ENCODE results near the gene SPTBN1.
"Not testable (repeated sequence)": the region's sequence is repeated elsewhere in the genome, so short reads cannot be mapped to it uniquely, and the experiment has no call there.

SPTBN1 gene

DNA sequence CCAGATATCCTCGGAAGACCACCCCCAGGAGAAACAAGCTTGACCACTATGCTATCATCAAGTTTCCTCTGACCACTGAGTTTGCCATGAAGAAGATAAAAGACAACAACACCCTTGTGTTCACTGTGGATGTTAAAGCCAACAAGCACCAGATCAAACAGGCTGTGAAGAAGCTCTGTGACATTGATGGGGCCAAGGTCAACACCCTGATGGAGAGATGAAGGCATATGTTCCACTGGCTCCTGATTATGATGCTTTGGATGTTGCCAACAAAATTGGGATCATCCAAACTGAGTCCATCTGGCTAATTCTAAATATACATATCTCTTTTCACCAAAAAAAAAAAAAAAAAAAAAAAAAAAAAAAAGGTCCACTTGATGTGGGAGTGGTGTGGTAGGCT, 73.4 kb downstream of the SPTBN1 start:
- not testable (repeated sequence) for DNase-seq (ENCODE audit: low spot score)

GRCh38 chr2:54529935-54530334, 73.8 kb downstream of the SPTBN1 start:
- no peak for DNase-seq (ENCODE audit: low spot score)

- DNase-seq (ENCODE audit: low spot score): no peak
Observed at GRCh38 chr2:54531558-54531957, 75.4 kb downstream of the SPTBN1 start.

DNA sequence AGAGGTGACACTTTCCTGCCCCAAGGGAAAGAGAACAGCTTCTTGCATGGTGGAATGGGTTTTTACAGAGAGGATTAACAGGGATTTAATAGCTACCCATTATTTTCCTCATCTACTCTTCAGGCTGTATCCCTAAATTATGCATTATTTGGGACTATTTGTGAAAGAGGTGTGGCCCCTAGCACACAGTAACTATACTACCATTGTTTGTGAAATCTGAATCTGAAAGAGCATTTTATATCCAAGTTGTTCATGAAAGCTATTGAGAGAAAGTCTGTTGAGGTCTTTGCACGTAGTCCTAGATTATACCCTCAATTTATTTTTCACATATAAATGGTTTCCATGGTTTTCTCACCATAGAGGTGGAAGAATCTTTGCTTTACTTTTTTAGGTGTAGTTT, 78.1 kb downstream of the SPTBN1 start:
- DNase-seq (ENCODE audit: low spot score): no peak

GRCh38 chr2:54534625-54535024, 78.5 kb downstream of the SPTBN1 start:
- DNase-seq (ENCODE audit: low spot score): no peak

GRCh38 chr2:54535599-54536195, 79.6 kb downstream of the SPTBN1 start:
- no peak for DNase-seq (ENCODE audit: low spot score)

- DNase-seq (ENCODE audit: low spot score): no peak
Observed at GRCh38 chr2:54536720-54537119, 80.6 kb downstream of the SPTBN1 start.

GRCh38 chr2:54538537-54538936, 82.4 kb downstream of the SPTBN1 start:
- DNase-seq (ENCODE audit: low spot score): no peak

DNA sequence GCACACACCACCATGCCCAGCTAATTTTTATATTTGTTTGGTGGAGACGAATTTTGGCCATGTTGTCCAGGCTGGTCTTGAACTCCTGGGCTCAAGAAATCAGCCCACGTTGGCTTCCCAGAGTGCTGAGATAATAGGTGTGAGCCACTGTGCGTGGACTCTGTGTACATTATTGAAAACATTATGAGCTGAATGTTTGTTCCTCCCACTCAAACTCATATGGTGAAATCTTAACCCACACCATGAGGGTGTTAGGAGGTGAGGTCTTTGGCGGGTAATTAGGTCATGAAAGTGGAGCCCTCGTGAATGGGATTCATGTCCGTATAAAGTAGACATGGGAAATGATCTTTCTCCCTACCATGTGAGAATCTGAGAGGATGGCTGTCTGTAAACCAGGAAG, 83.6 kb downstream of the SPTBN1 start:
- no peak for DNase-seq (ENCODE audit: low spot score)

DNA sequence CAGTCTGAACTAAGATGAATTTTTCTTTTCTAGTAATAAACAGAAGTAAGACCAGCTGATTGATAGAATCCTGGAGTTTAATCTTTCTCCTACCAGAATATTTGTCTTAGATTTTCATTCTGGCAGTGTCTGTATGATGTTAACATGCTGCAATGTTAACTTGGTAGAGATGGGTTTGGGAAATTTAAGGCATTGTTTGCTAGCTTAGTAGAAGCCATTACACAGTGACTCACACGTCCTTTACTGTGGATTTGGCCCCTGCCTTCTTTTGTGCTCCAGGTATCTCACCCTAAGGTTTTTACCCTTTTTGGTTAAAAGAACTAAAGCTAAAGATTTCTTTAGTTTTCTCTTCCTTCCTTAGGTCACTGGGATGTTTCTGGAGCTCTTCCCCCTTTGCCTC, 84.1 kb downstream of the SPTBN1 start:
- DNase-seq (ENCODE audit: low spot score): no peak

DNA sequence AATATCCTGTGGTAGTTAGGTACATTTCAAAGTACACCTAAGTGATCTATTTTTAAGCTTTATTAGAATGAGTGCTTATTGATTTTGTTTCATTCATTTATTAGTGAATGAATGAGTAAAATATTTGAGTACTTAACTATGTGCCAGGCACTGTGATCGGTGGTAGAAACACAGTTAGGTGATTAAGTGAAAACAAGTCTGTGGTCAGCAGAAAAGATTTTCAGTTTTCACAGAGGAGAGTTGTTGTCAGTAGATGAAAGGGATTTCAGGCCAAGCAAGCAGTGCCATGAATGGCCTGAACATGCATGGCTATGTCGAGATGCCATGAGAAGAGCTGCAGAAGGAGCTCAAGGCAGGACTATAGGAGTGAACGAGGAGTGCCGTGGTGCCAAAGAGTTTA, 85.9 kb downstream of the SPTBN1 start:
- no peak for DNase-seq (ENCODE audit: low spot score)

DNA sequence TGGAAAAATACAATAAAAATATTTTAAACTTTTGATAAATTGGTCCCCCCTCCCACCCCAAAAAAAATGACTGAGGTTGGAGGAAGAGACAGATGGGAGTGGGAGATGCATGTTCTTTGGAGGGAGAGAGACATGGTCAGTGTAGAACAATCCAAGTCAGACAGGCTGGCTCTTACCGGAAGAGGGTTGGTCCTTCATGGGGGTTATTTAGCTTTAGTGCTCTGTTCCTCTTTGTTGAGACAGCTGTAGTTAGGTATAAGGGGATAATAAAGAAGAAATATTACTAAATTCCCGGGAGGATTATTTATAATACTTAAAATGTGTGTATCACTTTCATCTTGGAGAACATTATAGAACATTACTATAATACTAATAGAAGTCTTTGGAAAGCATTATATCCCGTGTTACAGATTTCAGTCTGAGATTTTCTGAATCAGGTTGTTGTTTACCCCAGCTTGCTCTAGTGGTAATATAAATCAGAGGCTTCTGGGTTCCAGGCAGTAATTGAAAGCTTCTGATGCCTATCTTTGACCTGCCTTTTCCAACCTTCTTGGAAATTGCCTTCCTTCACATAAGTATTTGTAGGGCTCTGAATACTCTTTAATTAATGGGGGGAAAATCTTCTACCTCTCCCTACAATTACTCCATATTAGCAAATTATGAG, 87.7 kb downstream of the SPTBN1 start:
- no peak for DNase-seq (ENCODE audit: low spot score)

DNA sequence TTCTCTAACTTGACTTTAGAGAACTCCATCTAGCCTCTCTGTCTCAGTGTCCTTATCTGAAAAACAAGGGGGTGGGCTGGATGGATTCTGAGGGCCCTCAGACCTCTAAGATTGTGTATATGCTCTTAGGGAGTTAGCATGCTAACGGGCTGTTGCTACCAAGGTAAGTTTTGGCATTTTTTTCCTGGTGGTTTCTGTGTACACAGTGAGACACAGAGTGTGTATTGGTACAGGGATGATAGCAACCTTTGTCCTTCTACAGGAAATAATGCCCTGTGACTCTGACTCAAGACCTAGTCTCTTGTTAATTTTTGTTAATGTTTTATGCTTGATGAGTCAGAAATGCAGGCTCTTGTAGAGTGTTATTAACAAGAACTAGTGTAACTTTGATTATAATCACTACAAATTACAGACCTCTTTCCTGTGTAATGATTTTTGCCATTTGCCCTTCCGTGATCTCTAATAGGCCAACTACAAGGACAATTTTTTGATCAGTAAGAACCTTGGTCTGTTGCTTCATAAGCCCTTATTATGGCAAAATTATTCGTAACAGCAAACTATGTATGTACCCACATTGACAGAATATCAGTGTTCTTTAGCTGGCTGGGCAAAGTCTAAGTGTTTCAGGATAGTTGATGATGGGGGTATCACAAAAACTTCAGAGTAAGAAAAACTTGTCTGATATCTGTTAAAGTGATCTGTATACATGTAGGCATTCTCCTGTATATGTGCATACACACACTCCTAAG, 89.7 kb downstream of the SPTBN1 start:
- DNase-seq (ENCODE audit: low spot score): no peak

DNA sequence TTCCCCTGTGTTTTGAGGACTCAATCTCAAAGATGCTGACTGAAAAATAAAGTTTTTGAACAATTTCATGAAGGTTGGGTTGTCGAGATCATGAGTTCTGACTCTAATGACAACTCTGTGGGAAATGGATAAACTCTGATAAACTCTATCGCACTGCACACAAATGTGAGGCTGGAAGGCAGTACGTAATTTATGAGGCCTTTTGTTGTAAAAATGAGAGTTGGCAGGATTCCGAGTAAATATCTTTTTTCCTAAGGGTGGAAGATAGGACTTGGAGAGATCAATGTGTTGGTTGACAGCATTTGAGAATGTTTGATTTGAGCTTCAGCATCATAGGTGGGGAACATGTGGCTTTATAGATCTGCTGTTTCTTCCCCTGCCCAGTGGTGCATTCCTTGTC, 90.4 kb downstream of the SPTBN1 start:
- no peak for DNase-seq (ENCODE audit: low spot score)

DNA sequence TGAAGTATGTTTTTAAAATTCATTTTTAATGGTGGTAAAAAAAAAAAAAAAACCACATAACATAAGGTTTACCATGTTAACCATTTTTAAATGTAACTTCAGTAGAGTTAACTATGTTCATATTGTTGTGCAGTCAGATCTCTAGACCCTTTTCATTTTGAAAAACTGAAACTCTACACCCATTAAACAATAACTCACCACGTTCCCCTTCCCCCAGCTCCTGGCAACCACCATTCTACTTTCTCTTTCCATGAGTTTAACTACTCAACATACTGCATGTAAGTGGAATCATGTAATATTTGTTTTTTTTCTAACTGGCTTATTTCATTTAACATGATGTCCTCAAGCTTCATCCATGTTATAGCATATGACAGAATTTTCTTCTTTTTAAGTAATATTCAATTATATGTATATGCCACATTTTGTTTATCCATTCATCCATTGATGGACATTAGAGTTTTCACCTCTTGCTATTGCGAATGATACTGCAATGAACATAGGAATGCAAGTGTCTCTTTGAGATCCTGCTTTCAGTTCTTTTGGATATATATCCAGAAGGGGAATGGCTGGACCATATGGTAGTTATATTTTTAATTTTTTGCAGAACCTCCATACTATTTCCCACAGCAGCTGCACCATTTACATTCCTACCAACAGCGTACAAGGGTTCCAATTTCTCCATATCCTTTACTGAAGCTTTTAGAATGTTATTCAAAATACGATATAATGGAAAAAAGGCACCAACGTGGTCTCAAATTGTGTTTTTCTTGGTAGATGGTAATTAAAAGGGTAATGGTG, 91.0 kb downstream of the SPTBN1 start:
- DNase-seq (ENCODE audit: low spot score): no peak

GRCh38 chr2:54549430-54549829, 93.3 kb downstream of the SPTBN1 start:
- no peak for DNase-seq (ENCODE audit: low spot score)

GRCh38 chr2:54549917-54550518, 93.9 kb downstream of the SPTBN1 start:
- no peak for DNase-seq (ENCODE audit: low spot score)

GRCh38 chr2:54550547-54550946, 94.4 kb downstream of the SPTBN1 start:
- no peak for DNase-seq (ENCODE audit: low spot score)

DNA sequence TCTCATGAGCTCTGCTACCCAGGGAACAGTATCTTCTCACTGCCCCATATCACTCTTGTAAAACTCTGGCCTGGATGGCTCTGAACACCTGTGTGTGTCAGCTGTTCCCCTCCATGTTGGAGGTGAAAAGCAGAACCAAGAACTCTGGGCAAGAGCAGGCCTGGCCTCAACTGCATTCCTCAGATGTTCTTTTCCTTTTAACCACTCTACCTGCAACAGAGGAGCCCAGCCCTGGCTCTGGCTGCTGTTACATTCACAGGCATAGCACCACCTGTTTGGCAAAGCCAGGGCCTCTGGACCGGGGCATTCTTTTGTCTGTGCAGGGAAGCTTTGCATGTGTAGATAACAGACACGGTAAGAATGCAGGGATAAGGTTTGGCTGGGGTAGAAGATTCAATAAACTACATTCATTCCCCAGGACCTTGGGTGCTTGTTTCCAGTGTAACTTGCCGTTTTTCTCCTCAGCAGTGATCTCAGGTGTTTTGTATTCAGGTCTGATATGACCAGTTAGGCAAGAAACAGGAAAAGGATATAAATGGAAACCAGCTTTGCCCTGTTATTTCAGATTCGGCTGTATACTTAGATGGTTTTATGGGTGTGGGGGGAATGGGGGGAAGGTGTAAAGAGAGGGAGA, 95.1 kb downstream of the SPTBN1 start:
- no peak for DNase-seq (ENCODE audit: low spot score)

- DNase-seq (ENCODE audit: low spot score): no peak
Observed at GRCh38 chr2:54553075-54553474, 96.9 kb downstream of the SPTBN1 start.

GRCh38 chr2:54553775-54554174, 97.6 kb downstream of the SPTBN1 start:
- DNase-seq (ENCODE audit: low spot score): no peak
